Cerebellar cortex (tissue), 1 donor: Measurements from ENCODE around the gene TEX38.
"Not testable (repeated sequence)": the region's sequence is repeated elsewhere in the genome, so short reads cannot be mapped to it uniquely, and the experiment has no call there.

Experiments
- DNase-seq: peaks from one replicate; pipeline ENCODE4 v3.0.0-alpha.2; 2015; ENCODE audit warnings: low spot score

Gene TEX38

GRCh38 chr1:46687921-46688509, 16.4 kb downstream of the TEX38 start:
- DNase-seq = peak; percentile 93

- DNase-seq = peak; percentile 96
Observed at GRCh38 chr1:46689356-46689755, 17.7 kb downstream of the TEX38 start.

- no peak for DNase-seq
Observed at GRCh38 chr1:46689897-46690296, 18.2 kb downstream of the TEX38 start.

GRCh38 chr1:46690931-46691421, 19.3 kb downstream of the TEX38 start:
- DNase-seq = peak; percentile 16

GRCh38 chr1:46691997-46692790, 20.5 kb downstream of the TEX38 start:
- peak; percentile 62 for DNase-seq

- DNase-seq = peak; percentile 83
Observed at GRCh38 chr1:46692811-46693770, 21.4 kb downstream of the TEX38 start.

- DNase-seq = not testable (repeated sequence)
Observed at GRCh38 chr1:46694676-46695075, 23.0 kb downstream of the TEX38 start.

GRCh38 chr1:46697053-46697452, 25.4 kb downstream of the TEX38 start:
- no peak for DNase-seq

GRCh38 chr1:46699666-46700065, 28.0 kb downstream of the TEX38 start:
- DNase-seq = no peak

- no peak for DNase-seq
Observed at GRCh38 chr1:46703927-46704641, 32.4 kb downstream of the TEX38 start.

- no peak for DNase-seq
Observed at GRCh38 chr1:46705408-46705807, 33.8 kb downstream of the TEX38 start.

GRCh38 chr1:46708121-46708520, 36.5 kb downstream of the TEX38 start:
- DNase-seq = no peak

GRCh38 chr1:46714976-46715375, 43.3 kb downstream of the TEX38 start:
- DNase-seq = no peak

GRCh38 chr1:46717654-46718053, 46.0 kb downstream of the TEX38 start:
- DNase-seq = no peak

GRCh38 chr1:46718340-46718726, 46.7 kb downstream of the TEX38 start:
- DNase-seq = no peak

GRCh38 chr1:46718727-46719622, 47.3 kb downstream of the TEX38 start, which contains the start of gene EFCAB14:
Gene EFCAB14 (minus strand): TSS chr1:46719114. CDS start chr1:46718087, 1,027 bp downstream.
- DNase-seq = peak; percentile 88

- peak; percentile 10 for DNase-seq
Observed at GRCh38 chr1:46719689-46720088, 48.0 kb downstream of the TEX38 start.

- not testable (repeated sequence) for DNase-seq
Observed at GRCh38 chr1:46720319-46720718, 48.7 kb downstream of the TEX38 start.

- no peak for DNase-seq
Observed at GRCh38 chr1:46721204-46721603, 49.5 kb downstream of the TEX38 start.

GRCh38 chr1:46721686-46722205, 50.1 kb downstream of the TEX38 start:
- DNase-seq = no peak
